ENCODE measurements around the gene FSTL1. TPM values are rescaled to one million over a fixed set of nuclear protein-coding genes. Genes with fewer than 3 reads are reported as not detected.

The FSTL1 gene
- total and polyA plus RNA-seq, 2 experiments from 2014 or later = 142 to 353 TPM

DNA sequence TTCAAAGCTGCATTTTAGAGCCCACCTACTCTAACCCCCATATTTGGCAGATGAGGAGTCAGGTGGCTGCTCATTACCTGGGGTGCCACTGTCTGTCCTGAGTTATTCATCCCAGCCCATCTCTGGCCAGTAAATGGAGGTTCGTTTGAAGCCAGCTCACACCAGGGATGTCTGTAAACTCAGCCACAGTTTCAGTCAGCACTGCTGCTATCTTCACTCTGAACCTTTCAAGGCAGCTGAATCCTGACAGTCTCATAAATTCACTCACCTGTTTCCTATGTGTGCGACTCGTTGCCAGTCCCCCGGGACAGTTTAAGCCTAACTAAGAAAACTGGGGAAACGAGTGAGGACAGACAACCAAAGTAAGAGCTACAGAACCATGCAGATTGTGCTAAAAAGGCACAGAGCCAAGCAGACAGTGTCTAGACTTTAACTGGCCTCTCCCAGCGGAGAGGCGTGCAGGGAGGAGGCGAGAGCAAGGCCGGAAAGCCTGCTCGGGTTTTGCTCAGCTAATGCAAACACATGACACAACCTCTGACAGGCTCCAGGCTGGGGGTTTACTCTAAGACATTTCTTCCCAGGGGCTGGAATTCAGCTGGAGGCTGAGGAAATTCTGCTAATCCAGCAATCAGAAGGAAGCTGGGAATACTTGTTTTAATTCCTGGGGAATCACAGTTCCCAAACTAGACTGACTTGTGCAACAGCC is 12.0 kb downstream of the FSTL1 start:
- peak in 1 of 2 donors; percentile 94 for DNase-seq (ENCODE audit: low read depth in 1 of 2, low spot score in 1 of 2)
- peak overlapping the region; percentile 8 for H3K27ac ChIP-seq
- H3K36me3 ChIP-seq = no peaks in the 10 kb centered on the region
- H3K4me1 ChIP-seq (ENCODE audit: low read depth) = peaks cover 26% of the 10 kb centered on the region
- TF ChIP-seq, protein P1, sequence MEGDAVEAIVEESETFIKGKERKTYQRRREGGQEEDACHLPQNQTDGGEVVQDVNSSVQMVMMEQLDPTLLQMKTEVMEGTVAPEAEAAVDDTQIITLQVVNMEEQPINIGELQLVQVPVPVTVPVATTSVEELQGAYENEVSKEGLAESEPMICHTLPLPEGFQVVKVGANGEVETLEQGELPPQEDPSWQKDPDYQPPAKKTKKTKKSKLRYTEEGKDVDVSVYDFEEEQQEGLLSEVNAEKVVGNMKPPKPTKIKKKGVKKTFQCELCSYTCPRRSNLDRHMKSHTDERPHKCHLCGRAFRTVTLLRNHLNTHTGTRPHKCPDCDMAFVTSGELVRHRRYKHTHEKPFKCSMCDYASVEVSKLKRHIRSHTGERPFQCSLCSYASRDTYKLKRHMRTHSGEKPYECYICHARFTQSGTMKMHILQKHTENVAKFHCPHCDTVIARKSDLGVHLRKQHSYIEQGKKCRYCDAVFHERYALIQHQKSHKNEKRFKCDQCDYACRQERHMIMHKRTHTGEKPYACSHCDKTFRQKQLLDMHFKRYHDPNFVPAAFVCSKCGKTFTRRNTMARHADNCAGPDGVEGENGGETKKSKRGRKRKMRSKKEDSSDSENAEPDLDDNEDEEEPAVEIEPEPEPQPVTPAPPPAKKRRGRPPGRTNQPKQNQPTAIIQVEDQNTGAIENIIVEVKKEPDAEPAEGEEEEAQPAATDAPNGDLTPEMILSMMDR (IDR thresholded peaks at IDR 0.05; ENCODE audit: low read depth, low read length) = no peak
- H3K9me3 ChIP-seq (ENCODE audit: low read depth) = no peaks in the 10 kb centered on the region
- no peak overlapping the region for H3K4me3 ChIP-seq
- H3K27me3 ChIP-seq = no peaks in the 10 kb centered on the region

DNA sequence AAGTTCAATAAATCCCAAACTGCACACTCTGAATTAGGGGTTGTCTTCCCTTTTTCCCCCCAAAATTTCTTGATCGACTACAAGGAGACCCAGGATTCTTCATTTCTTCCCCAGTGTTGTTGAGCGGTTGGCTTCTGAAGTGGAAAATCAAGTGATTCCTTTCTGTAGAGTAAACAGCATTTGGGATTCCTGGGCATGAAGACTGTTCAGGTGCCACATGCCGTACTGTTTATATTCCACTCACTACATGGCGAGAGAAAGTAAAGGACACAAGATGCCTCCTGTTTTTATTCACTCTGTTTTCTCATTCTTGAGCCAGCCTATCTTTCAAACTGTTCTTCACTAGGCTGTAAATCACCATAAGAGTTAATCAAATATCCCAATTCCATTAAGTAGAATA is 12.6 kb downstream of the FSTL1 start:
- peak overlapping the region; percentile 8 for H3K27ac ChIP-seq

DNA sequence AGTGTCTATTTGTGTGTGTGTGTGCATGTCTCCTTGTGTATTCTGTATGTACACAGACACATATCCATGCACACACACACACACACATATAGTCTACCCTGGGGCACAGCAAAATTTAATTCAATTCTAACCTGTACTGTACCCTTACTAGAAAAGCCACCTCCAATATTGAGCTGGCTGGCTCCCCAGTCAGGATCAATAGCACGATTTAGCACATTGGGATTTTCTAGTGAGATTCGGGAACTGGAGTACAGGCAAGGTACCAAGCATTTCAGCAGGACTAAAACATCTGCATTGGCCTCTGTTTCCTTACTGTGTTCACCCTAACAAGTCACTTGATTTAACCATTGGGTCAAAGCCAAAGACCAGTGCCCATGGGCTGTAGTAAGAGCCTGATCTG is 13.2 kb downstream of the FSTL1 start:
- Histone ChIP-seq H3K36me3 (no peaks in the 10 kb centered on the region), H3K9me3 (ENCODE audit: low read depth) (no peaks in the 10 kb centered on the region), H3K27me3 (no peaks in the 10 kb centered on the region), H3K4me1 (ENCODE audit: low read depth) (peaks cover 26% of the 10 kb centered on the region), H3K4me3 (no peak overlapping the region), H3K27ac (peak overlapping the region; percentile 20)
- no peak for DNase-seq (ENCODE audit: low read depth in 1 of 2, low spot score in 1 of 2)
- TF ChIP-seq, protein P1 (IDR thresholded peaks at IDR 0.05; ENCODE audit: low read depth, low read length) = no peak

More for the DNA sequence above, 12.6 kb downstream of the FSTL1 start:
- H3K36me3 ChIP-seq = no peaks in the 10 kb centered on the region
- H3K9me3 ChIP-seq (ENCODE audit: low read depth) = no peaks in the 10 kb centered on the region
- DNase-seq (ENCODE audit: low read depth in 1 of 2, low spot score in 1 of 2) = no peak
- TF ChIP-seq, protein P1 (IDR thresholded peaks at IDR 0.05; ENCODE audit: low read depth, low read length) = no peak
- H3K4me1 ChIP-seq (ENCODE audit: low read depth) = peaks cover 26% of the 10 kb centered on the region
- H3K4me3 ChIP-seq = no peak overlapping the region
- no peaks in the 10 kb centered on the region for H3K27me3 ChIP-seq

DNA sequence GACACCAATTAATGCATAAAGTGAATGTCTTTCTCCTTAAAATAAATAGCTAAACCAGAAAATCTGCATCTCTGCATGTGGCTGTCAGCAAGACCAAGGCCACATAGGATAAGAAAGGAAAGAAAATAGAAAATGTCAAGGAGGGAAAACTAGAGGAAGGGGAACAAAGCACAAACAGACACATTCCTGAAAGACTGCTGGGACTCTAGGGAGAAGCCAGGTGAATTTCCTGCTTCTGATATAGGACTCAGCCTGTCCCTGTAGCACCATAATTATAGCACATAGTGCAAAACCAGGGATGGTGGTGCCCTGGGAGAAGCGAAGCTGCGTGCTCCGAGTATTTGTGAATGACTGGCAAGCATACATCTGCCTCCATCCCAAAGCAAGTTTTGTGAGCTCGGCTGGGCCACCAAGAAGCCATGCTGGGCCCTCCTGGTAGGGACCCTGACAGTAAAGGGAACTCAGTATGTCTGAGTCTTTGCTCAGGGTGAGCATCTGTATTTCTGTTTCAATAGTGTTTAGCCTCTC is 14.2 kb downstream of the FSTL1 start:
- H3K27me3 ChIP-seq = no peaks in the 10 kb centered on the region
- DNase-seq (ENCODE audit: low read depth in 1 of 2, low spot score in 1 of 2) = no peak
- no peaks in the 10 kb centered on the region for H3K9me3 ChIP-seq (ENCODE audit: low read depth)
- H3K27ac ChIP-seq = peak overlapping the region; percentile 38
- no peaks in the 10 kb centered on the region for H3K36me3 ChIP-seq
- peaks cover 26% of the 10 kb centered on the region for H3K4me1 ChIP-seq (ENCODE audit: low read depth)
- TF ChIP-seq, protein P1 (IDR thresholded peaks at IDR 0.05; ENCODE audit: low read depth, low read length) = no peak
- no peak overlapping the region for H3K4me3 ChIP-seq

DNA sequence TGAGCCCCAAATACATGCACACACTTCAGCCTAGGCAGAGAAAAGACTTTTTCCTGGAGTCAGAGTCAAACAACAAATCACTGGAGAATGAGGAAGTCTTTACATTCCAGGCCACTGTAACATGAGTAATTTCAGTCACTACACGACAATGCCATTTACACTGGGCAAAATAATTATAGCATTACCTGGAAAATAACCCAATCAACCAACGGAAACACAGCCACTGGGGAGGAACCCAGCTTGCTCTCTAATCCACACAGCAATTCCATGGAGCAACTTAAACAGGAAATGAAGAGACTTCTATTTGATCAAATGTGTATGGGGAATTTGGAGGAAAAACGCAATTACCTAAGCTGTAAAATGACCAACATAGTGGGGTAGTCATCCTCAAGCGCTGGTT is 15.2 kb downstream of the FSTL1 start:
- Histone ChIP-seq H3K4me3 (no peak overlapping the region), H3K4me1 (ENCODE audit: low read depth) (peaks cover 26% of the 10 kb centered on the region), H3K9me3 (ENCODE audit: low read depth) (no peaks in the 10 kb centered on the region), H3K27me3 (no peaks in the 10 kb centered on the region), H3K36me3 (no peaks in the 10 kb centered on the region), H3K27ac (peak overlapping the region; percentile 77)
- TF ChIP-seq, protein P1 (IDR thresholded peaks at IDR 0.05; ENCODE audit: low read depth, low read length) = no peak
- DNase-seq (ENCODE audit: low read depth in 1 of 2, low spot score in 1 of 2) = peak in 1 of 2 donors; percentile 58

All from cardiac muscle cell (in vitro differentiated cells and primary cell).